H1 (cell line): ENCODE data around the gene SCAPER. TPM values are rescaled to one million over a fixed set of nuclear protein-coding genes. Genes with fewer than 3 reads are reported as not detected.

Experiments
- BRCA1 ChIP-seq: IDR thresholded peaks from 2 replicates; pipeline ENCODE4 v1.6.1; 2012; ENCODE audit warnings: low read depth, low read length, improper control_type of control experiment
- GABPA ChIP-seq: IDR thresholded peaks from 2 replicates; pipeline ENCODE4 v1.6.1; 2011; ENCODE audit warnings: mild to moderate bottlenecking, low read length, moderate library complexity, borderline replicate concordance; ENCODE audit not compliant: insufficient read depth
- JUND ChIP-seq: IDR thresholded peaks from 2 replicates; pipeline ENCODE4 v1.6.1; 2011; ENCODE audit warnings: mild to moderate bottlenecking, improper control_type of control experiment, low read length
- SIRT6 ChIP-seq: IDR thresholded peaks from one replicate; pipeline ENCODE4 v1.7.1; 2012; ENCODE audit warnings: low read length, inconsistent platforms
- SP4 ChIP-seq: IDR thresholded peaks from 2 replicates; pipeline ENCODE4 v1.6.1; 2012; ENCODE audit warnings: low read length, inconsistent platforms
- polyA plus RNA-seq, 7 experiments: library from polyadenylated mRNA; depleted of rRNA in 3 of 7; stranded (reverse) in 5 of 7; unstranded in 2 of 7; fragments of >200 nt in 5 of 7; fragments of 200-250 nt in 2 of 7; gene quantifications; 1 replicate in 5 of 7; 2 replicates in 1 of 7; 4 replicates in 1 of 7; pipeline versions ENCODE4 v1.2.1 to v1.2.3, GENCODE V29; 2011 to 2013; ENCODE audit warnings: missing spikeins in 2 of 7, mixed read lengths in 2 of 7
- total RNA-seq: library from RNA; stranded (reverse); fragmentation: NEBNext Ultra II Directional; extraction: Animal tissue kit (Norgen Biotek cat#: 25700); gene quantifications from 2 replicates; pipeline ENCODE4 v1.2.1, GENCODE V29; 2021
- TF ChIP-seq, protein P1 (sequence below): fragments of 300-600 bp; sonication (generic); IDR thresholded peaks from 2 replicates; pipeline ENCODE4 v1.7.1; 2012; ENCODE audit warnings: low read length, moderate library complexity, mild to moderate bottlenecking, inconsistent platforms; ENCODE audit not compliant: insufficient replicate concordance
- TF ChIP-seq, protein P2 (sequence below): IDR thresholded peaks from 2 replicates; pipeline ENCODE4 v1.6.1; 2012; ENCODE audit warnings: low read length, inconsistent platforms

Gene SCAPER
- total and polyA plus RNA-seq, 2 of the 8 experiments (the other 6 are each of a cell fraction or from before 2014, with no cell fraction given): 1.6 to 6.8 TPM

DNA sequence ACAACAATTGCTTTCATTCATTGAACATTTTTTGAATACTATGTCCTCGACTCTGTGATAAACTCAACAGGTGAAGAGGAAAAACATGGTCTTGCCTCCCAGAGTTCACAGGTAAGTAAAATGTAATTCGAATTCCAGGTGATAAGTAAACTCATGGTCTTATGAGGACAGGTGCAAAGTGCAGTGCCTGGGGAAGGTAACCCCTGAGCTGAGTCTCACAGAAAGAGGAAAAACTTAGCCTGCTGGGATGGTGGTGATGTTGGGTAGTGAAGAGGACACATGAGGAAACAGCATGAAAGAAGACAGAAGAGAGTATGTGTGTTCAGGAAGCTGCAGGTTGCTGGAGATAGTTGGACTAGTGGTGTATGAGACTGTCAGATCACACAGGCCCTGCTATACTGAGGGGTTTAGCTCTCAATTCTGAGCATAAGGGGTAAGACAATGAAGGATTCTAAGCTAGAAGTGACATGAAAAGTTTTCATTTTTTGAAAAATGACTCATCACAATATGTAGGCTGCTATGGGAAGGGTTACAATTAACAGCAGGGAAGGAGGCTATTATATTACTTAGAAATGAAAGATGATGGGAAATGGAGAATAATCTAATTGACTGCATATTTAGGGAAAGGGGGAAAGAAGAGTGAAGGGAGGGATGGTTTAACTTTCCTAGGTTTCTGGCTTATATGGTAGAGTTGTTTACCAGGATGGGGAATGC, 457.3 kb downstream of the SCAPER start (continued):
- TF ChIP-seq, protein P1, sequence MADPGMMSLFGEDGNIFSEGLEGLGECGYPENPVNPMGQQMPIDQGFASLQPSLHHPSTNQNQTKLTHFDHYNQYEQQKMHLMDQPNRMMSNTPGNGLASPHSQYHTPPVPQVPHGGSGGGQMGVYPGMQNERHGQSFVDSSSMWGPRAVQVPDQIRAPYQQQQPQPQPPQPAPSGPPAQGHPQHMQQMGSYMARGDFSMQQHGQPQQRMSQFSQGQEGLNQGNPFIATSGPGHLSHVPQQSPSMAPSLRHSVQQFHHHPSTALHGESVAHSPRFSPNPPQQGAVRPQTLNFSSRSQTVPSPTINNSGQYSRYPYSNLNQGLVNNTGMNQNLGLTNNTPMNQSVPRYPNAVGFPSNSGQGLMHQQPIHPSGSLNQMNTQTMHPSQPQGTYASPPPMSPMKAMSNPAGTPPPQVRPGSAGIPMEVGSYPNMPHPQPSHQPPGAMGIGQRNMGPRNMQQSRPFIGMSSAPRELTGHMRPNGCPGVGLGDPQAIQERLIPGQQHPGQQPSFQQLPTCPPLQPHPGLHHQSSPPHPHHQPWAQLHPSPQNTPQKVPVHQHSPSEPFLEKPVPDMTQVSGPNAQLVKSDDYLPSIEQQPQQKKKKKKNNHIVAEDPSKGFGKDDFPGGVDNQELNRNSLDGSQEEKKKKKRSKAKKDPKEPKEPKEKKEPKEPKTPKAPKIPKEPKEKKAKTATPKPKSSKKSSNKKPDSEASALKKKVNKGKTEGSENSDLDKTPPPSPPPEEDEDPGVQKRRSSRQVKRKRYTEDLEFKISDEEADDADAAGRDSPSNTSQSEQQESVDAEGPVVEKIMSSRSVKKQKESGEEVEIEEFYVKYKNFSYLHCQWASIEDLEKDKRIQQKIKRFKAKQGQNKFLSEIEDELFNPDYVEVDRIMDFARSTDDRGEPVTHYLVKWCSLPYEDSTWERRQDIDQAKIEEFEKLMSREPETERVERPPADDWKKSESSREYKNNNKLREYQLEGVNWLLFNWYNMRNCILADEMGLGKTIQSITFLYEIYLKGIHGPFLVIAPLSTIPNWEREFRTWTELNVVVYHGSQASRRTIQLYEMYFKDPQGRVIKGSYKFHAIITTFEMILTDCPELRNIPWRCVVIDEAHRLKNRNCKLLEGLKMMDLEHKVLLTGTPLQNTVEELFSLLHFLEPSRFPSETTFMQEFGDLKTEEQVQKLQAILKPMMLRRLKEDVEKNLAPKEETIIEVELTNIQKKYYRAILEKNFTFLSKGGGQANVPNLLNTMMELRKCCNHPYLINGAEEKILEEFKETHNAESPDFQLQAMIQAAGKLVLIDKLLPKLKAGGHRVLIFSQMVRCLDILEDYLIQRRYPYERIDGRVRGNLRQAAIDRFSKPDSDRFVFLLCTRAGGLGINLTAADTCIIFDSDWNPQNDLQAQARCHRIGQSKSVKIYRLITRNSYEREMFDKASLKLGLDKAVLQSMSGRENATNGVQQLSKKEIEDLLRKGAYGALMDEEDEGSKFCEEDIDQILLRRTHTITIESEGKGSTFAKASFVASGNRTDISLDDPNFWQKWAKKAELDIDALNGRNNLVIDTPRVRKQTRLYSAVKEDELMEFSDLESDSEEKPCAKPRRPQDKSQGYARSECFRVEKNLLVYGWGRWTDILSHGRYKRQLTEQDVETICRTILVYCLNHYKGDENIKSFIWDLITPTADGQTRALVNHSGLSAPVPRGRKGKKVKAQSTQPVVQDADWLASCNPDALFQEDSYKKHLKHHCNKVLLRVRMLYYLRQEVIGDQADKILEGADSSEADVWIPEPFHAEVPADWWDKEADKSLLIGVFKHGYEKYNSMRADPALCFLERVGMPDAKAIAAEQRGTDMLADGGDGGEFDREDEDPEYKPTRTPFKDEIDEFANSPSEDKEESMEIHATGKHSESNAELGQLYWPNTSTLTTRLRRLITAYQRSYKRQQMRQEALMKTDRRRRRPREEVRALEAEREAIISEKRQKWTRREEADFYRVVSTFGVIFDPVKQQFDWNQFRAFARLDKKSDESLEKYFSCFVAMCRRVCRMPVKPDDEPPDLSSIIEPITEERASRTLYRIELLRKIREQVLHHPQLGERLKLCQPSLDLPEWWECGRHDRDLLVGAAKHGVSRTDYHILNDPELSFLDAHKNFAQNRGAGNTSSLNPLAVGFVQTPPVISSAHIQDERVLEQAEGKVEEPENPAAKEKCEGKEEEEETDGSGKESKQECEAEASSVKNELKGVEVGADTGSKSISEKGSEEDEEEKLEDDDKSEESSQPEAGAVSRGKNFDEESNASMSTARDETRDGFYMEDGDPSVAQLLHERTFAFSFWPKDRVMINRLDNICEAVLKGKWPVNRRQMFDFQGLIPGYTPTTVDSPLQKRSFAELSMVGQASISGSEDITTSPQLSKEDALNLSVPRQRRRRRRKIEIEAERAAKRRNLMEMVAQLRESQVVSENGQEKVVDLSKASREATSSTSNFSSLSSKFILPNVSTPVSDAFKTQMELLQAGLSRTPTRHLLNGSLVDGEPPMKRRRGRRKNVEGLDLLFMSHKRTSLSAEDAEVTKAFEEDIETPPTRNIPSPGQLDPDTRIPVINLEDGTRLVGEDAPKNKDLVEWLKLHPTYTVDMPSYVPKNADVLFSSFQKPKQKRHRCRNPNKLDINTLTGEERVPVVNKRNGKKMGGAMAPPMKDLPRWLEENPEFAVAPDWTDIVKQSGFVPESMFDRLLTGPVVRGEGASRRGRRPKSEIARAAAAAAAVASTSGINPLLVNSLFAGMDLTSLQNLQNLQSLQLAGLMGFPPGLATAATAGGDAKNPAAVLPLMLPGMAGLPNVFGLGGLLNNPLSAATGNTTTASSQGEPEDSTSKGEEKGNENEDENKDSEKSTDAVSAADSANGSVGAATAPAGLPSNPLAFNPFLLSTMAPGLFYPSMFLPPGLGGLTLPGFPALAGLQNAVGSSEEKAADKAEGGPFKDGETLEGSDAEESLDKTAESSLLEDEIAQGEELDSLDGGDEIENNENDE: no peak
- TF ChIP-seq SIRT6: no peak
- TF ChIP-seq JUND: no peak
- TF ChIP-seq BRCA1: no peak
- TF ChIP-seq, protein P2, sequence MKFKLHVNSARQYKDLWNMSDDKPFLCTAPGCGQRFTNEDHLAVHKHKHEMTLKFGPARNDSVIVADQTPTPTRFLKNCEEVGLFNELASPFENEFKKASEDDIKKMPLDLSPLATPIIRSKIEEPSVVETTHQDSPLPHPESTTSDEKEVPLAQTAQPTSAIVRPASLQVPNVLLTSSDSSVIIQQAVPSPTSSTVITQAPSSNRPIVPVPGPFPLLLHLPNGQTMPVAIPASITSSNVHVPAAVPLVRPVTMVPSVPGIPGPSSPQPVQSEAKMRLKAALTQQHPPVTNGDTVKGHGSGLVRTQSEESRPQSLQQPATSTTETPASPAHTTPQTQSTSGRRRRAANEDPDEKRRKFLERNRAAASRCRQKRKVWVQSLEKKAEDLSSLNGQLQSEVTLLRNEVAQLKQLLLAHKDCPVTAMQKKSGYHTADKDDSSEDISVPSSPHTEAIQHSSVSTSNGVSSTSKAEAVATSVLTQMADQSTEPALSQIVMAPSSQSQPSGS: no peak
- TF ChIP-seq SP4: no peak
- TF ChIP-seq GABPA: no peak
